Activated CD4-positive, alpha-beta T cell treated with anti-CD3 and anti-CD28 coated beads, Interleukin-2, Interleukin-6, amounts not matched to agents 100 ng/mL and 50 ng/mL, durations not matched to agents 16 hours and 8 hours (primary cell): ENCODE results near the gene PSRC1.

Source experiments
- DNase-seq: peaks from one replicate; pipeline ENCODE4 v3.0.0-alpha.2; 2020

The PSRC1 gene

DNA sequence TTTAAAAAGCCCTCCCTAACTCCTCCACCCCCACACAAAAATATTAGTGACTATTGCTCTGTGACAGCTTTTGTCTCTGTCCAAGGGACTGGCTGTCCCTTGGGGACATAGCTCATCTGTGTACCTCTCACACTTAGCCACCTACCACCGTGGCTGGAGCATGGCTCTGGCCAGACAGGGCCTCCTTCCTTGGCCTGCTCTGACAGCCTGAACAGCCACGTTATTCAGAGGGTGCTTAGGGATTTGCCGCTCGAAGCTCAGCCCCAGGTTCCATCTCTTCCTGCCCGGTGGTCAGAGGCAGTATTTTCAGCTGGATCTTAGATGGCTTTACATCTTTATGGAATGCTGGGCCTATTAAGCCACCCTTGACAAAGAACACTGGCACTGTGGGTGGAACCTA lies 39.7 kb downstream of the PSRC1 start:
- DNase-seq, result no peak

DNA sequence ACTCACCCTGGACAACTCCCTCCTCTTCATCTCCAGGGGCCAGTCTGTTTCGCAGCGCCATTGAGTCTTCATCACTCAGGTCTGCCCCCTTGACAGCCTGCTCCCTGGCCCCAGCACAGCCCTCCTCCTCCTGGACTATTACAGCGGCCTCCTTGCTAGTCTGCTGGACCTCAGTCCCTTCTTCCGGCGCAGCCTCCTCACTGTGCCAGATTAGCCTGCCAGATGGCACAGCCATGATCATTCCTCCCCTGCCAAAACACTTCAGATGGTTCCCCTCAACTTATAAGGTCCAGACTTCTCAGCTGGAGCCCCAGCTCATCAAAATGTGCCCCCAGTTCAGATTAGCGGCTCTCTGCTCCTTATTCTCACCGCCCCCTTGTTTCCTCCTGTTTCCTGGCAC lies 40.6 kb downstream of the PSRC1 start:
- no peak for DNase-seq

- DNase-seq, result no peak
These were observed 41.1 kb downstream of the PSRC1 start for GRCh38 chr1:109241841-109242345.

DNA sequence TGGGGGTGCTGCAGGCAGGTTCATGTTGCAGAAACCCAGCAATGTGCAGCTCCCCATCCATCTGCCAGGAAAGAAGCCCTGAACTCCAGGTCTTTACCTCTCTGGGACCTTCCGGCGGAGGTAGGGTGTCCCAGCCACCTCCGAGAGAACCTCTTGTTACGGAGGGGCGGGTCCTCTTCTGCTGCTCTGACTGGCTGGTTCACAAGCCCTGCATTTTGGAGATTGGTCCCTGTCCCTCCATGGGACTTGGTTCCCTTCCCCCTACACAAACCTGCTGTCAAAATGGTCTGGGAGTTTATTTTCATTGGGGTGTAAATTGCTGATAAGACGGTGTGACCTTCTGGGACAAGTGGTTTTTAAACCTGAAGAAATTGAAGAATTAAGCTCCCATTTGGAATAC lies 41.6 kb downstream of the PSRC1 start:
- DNase-seq, result no peak

- DNase-seq, result peak; percentile 33
These were observed 42.5 kb downstream of the PSRC1 start for GRCh38 chr1:109240158-109241152.

- DNase-seq, result peak; percentile 34
These were observed 43.4 kb downstream of the PSRC1 start for GRCh38 chr1:109239409-109240068.

GRCh38 chr1:109239047-109239408 lies 43.9 kb downstream of the PSRC1 start:
- DNase-seq, result no peak

DNA sequence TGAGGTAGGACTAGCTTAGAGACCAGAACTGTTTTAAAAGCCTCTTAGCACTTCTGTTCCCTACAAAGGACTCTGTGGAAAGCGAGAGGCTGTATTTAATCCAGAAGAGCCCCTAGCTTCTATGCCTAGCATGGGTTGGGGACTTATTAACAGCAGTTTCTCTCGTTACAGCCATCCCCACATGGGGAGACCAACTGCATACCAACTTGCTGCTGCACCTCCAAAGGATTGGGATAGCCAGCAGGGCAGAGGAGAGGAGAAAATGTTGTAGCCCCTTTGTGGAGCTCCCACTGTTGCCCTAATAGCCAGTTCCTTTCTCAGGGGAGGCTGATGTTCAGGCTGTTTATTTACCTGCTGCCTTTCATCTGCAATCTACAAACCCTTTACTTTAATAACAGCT lies 44.6 kb downstream of the PSRC1 start:
- DNase-seq, result no peak

- no peak for DNase-seq
These were observed 45.4 kb downstream of the PSRC1 start for GRCh38 chr1:109237512-109237911.

- DNase-seq, result no peak
These were observed 47.8 kb downstream of the PSRC1 start for GRCh38 chr1:109235137-109235536.

DNA sequence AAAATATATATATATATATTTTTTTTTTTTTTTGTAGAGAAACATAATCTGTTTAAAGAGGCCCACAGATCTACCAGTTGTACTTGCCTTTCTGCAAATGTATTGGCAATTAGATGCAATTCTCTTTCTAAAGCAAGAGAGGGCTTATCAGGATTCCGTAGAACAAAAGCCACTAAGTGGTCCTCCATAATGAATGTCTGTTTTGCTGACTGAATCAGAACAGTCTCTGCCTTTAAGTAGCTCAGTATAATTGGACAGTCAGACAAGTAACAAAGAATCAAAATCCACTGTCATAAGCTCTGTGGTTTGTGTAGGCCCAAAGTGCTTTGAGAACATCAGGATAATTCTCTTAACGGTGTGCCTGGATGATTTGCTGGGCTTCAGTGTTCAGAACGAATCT lies 51.9 kb downstream of the PSRC1 start:
- DNase-seq, result no peak
